Epidermal melanocyte (primary cell): Measurements from ENCODE around the gene PIAS3.
"Not testable (repeated sequence)": the region's sequence is repeated elsewhere in the genome, so short reads cannot be mapped to it uniquely, and the experiment has no call there.

Source experiments
- DNase-seq: peaks from one replicate; pipeline ENCODE4 v3.0.0; 2011; ENCODE audit warnings: low spot score; ENCODE audit not compliant: insufficient read length

The PIAS3 gene

DNA sequence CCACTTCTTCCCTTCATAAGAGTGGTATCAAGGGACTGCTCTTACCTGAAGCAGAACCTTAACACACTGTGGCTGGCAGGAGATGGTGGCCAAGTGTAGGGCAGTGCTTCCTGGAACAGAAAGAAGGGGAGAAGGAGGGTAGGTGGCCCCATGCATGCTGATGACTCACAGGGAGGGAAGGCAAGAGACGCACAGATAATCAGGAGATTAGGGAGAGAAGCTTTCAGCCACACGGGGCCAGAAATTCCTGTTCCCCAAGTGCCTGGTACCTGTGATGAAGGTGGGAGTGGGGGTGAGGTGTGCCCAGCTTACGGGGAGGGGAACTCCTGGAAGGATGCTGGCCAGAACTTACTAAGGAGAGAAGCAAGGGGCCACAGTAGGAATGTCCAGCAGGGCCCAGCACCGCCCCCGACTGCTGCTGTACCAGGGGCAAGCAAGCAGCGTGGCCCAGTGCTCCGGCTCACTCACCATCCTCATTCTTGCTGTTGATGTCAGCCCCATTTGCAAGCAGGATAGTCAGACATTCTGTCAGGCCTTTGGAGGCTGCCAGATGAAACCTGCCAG, 19.1 kb upstream of the PIAS3 start:
- DNase-seq, result no peak

DNA sequence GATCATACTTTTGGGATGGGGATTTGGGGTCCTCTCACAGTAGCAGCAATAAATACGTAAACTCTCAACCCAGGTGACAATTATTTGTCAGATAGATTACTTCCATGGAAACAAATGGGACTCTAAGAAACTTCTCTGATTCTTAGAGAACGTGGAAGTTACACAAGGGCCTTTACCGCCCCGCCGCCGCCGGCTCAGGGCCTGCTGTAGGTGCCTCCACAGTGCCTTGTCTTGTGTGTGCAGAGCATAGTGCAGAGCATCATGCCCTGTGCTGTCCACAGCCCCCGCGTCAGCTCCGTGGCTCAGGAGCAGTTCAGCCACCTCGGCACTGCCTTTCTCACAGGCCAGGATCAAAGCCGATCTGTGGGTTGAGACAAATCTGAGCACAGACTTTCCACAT, 15.8 kb upstream of the PIAS3 start:
- no peak for DNase-seq

DNA sequence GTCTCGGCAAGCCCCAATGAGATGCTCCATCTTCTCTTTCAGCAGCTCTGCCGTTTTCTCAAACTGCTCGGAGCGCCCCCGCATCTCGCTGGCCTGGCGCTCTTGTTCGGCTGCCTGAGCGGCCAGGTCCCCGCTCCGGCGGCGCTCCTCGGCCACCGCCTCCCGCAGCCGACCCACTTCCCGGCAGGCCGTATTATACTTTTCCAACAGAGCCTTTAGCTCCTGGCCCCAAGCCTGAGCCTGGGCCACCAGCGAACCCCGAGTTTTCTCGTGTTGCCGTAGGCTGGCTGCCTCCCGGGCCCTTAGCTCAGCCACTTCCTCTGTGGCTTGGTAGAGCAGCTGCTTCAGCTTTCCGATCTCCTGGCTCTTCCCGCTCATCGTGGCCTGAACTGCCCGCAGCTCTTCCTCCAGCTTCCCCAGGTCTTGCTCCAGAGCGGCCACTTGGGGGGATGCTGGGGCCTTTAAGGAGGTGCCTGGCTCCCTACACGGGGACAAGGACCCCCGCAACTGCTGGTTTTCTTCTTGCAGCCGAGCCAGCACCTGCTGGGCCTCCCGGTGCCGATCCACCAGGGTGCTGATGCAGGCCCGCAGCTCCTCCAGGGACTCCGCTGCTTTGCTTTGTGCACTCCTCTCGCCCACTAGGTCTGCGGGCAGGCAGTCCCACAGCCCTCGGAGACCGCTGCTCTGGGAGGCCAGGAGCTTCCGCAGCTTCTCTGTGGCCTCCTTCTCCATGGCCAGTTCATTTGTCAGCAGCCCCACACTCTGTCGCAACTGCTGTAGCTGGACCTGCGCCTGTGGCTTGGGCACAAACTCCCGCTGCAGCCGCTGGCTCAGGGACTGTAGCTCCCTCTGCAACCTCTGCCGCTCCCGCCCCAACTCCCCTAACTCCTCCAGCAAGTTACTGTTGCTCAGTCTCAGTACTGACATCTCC, 13.4 kb upstream of the PIAS3 start:
- DNase-seq, result no peak

DNA sequence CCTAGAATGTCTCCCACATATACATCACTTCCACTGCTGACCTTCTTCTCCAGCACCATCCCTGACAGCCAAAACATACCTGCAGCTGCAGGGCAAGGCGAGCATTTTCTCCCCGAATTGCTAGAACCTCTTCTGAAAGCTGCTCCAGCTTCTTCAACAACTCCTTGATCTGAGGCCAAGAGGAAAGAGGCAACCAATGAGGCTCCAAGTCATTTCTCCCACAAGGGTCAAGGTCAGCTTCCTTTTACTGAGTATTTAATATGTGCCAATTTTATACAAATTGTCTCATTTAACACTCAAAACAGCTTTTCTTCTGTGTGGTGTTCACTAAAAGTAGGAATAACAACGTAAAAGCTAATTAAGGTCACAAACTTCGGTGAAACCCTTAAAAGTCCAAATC, 9.4 kb upstream of the PIAS3 start:
- DNase-seq, result no peak

DNA sequence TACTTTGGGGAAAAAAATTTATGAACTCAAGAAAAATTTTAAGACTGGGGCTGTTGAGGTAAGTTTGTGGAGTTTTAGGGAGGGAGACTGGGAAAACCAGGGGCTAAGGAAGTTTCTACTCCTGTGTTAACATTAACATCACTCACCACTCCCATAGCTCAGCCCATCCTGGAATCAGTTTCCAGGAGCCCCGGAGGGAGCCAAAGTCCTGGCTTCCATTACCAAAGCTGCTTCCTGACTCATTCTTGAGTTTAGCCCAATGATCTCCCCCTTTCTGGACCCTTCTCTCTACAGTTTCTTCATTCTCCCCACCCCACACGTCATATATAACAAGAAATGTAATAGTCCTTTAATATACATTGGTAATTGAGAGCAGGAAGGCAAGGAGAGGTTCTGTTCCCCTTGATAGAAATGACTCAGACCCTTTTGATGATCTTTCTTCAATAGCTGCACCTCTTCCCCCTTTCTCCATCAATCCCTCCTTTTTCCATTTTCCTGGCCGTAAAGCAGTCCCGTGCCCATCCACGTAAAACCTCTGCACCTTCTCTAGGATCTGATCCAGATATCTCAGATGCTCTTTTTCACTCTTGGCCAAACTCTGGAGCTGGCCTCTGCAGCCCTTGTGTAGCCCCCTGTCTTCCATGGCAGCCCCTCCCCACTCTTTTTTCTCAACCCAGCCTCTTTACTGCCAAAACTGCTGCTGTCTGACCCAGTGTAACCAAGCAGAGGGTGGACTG, 4.6 kb upstream of the PIAS3 start:
- no peak for DNase-seq

DNA sequence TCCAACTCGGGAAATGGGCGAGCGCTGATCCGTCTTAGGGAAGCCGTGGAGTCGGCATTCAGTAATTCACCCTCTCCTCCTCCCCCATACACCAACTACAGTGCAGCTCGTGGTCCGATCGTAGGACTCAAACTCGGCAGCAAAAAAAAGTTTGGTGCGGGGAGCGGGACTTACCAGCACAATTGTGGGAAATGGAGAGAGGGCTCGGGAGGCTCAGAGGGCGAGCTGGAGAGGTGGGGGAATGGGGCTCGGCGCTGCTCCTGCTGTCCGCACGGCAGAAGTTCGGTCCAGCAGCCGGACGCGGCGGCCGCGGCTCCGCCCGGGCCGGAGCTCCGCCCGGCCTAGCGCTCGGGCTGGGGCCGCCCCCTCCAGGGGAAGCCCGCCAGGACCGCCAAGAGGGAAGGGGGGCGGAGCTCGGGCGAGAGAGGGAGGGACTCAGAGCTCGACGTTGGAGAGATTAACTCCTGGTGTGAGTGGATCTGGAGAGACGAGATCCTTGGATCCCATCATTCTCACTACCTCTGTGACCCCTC, 676 bp upstream of the PIAS3 start:
- peak; percentile 93 for DNase-seq

DNA sequence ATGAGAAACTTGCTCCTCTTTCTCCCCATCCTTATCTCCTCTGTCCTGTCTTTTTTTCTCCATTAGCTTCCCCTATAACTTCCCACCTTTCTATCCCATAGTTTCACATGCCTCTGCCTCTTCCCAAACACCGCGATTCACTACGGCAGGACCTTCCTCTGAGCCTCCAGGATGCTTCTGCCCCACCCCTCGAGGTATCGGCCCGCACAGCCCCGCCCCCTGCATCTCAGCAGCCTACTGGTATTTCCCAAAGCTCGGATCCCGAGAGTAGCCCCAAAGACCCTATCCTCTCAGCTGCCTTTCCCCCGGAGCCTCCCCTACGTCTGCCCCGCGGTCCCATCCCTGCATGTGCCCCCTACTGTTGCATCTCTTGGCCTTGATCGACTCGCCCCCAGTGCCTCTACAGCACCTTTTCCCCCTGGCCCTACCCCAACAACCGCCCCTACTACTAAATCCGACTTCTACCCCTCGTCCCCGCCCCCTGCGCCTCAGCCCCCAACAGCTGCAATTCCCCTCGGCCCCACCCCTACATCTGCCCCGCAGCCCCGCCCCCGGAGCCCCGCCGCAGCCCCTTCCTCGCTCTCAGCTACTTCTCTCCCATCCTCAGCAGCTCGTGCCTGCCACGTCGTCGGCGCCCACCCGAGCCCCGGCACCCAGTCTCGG, 512 bp downstream of the PIAS3 start:
- no peak for DNase-seq

DNA sequence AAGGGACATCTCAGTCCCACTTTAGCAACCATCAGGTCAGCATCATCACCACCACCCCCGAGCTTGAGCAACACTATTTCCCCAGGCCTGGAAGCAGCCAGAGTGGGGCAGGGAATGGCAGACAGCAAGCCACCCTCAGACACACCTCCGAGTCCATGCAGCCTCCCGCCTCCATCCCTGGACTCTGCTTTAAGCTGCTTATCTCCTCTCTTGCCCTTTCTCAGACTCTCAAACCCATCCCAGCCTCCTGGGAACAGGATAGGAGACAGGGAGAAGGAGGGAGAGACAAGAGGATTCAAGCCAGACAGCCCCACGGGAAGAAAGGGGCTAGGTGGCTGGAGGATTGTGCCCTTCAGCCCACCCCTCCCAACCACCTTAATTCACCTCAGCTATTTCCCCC, 1.7 kb downstream of the PIAS3 start:
- no peak for DNase-seq

DNA sequence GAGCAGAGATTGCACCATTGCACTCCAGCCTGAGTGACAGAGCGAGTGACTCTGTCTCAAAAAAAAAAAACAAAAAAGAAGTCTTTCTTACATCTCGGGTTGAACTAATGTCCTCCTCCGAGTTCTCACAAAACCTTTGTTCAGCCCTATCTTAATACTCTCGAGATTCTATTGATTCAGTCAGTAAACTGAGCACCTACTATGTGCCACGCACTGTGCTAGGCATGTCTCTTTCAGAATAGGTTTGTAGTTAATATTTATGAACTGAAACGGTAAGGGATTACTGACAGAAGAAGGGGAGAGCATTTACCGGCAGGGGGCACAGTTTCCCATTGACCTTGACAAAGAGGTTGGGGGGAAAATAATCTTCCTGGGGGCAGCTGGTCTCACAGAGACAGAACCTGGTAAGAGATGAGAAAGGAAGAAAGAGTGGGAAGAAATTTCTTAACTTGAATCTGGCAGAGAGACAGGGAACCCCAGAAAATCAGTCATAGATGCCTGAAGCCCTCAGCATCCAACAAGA, 3.4 kb downstream of the PIAS3 start:
- DNase-seq, result no peak

DNA sequence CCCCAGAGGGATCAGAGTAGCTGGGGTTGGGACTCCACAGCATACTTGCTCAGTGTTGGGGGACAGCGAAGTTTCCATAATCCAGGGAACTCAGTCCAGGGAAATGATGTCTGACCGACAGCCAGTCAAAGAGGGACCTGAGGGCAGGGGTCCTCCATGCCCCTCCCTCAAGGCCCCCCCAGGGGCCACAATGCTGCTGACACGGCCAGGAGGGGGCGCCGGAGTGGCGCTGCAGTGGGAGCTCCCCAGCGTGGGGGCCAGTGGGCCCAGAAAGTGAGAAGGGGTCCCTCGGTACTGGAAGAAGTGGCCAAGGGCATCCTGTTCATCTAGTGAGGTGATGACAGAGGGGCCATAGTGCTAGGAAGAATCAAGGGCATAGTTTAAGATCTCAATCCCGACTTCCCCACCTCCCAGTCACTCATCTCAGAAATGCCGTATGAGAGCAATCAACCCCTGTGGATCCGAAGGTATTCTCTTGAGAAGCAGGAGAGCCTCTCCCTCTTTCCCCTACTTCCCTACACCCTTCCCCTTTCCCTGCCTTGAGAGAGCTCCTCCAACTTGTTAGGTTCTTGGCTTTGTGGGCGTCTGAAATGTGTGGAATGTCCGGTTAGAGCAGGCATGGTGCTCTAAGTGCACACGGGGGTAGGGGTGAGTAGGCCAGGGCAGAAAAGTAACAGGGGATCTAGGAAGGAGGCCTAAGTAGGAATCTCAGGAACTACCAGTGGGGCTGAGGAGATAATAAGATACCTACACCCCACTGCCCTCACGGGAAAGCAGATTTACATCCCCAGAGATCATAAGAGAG, 9.3 kb downstream of the PIAS3 start:
- DNase-seq, result no peak

DNA sequence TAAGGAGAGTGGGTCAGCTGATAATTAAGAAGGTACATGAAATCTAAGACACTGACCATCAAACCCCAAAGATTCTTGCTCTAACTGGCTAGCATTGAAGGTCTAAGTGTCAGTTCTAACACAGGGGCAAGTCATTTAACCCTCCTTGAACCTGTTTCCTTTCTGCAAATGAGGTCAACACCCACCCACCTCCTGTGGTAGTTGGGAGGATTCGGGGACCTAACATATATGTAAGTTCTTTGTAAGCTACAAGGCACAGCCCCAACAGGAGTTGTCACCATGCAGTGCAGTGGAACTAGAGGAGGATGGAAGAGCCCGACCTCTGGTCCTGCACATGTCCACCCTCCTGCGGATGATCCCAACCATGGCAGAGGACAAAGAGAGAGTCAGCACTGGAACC, 11.1 kb downstream of the PIAS3 start:
- DNase-seq, result no peak

DNA sequence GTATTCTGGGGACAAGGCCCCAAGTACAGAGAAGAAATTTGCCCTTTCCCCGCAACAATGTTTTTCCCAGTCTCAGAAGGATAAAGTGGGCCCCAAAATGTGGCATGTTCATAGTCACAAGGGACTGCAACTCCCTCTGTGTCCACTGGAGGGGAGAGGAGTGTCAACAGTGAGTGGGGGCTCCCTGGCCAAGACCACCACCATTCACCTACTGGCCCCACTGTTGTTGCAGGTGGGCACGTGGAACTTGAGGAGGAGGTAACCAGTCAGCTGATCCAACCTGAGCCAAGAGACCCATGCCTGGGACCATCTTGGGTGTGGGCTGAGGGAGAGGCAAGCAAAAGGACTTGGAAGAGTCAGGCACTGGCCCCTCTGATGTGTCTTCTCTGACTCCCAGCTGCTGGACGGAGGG, 12.7 kb downstream of the PIAS3 start:
- DNase-seq, result peak; percentile 33

DNA sequence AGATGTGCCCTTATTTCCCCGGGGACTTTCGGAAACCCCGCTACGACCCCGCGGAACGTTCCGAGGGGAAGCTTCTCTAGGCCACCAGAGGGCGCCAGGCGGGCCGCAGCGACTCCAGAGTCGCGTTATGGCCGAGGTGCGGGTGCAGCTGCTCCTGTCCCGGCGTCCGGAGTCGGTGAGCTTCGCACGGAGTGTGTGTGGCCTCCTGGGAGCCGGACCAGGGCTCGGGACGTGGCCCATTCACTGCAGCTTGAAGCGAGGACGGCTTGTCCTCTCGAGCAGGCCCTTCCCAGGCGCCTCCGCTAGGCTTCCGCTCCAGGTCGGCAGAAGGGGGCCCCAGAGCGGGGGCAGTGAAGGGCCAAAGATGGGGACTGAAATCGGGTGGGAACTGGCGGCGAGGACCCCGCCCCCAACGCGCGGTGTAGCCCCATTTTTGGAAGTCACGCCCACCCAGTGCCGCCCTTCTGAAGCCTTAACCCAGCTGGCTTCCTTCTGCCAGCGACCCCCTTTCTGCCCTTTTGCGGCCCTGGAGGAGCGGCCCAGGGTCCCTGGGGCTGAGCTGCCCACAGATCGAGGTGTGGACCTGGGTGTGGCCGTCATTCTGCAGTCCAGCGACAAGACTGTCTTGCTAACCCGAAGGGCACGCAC, 13.2 kb downstream of the PIAS3 start, which contains the start of gene NUDT17:
Gene NUDT17 (plus strand): TSS at position 117 of the 648 bp plus-strand sequence. CDS start 11 bp downstream, at position 128.
- DNase-seq, result peak; percentile 79

DNA sequence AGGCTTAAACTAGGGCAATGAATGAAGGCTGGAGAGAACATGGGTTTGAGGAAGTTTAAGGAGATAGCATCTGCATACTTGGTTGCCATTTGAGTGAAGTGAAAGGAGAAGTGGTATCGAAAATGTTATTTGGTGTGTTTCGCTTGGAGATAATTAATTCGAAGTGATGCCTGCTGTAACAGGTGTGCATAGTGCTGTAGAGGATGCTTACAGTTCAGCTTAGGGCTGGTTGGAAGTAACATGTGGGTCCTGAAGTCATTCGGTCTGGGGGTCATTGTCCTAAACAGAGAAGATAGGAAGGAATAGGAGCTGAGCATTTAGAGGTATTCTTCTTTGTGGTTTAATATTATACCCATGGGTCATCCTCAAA, 13.8 kb downstream of the PIAS3 start:
- no peak for DNase-seq

DNA sequence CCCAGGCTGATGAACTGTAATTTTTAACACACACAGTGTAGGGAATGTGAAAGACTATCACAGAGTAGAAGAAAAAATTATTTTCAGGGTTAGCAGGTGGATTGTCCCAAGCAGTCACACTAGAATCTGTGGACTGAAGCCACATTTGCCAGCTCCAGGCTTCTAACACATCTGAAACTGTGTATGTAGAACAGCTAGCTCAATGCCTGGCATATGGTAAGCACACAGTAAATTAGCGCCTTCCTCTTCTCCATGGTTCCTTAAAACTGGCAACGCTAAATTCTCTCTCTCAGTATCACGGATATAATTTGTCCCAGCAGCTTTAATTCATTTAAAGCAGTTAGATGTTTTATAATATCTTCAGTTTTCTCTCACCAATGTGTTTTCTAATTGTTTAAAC, 15.8 kb downstream of the PIAS3 start:
- no peak for DNase-seq

DNA sequence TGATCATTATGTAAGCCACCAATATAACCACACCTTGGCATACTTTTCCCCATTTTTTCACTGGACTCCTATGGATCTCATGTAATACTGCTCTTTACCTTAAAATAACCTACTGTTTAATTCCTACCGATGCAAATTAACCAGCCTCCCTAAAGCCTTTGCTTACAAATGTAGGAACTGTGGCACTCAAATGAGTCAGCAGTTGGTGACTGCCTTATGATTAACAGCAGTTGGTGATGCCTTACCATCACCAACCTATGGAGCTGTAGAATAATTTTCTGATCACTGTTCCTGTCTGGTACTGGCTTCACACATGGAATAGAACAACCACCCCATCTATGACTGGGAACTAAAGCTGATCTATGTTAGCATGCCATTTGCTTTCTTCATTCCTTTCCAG, 21.2 kb downstream of the PIAS3 start:
- no peak for DNase-seq

DNA sequence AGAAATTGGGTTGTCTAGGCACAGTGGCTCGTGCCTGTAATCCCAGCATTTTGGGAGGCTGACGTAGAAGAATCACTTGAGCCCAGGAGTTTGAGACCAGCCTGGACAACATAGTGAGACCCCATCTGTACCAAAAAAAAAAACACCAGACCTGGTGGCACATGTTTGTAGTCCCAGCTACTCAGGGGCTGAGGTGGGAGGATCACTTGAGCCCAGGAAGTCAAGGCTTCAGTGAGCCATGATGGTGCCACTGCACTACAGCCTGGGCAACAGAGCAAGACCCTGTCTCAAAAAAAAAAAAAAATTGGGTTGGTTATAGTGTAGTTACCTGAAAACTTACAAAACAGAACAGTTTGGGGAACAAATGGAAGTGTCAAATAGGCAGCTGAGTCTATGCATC, 28.1 kb downstream of the PIAS3 start:
- not testable (repeated sequence) for DNase-seq

DNA sequence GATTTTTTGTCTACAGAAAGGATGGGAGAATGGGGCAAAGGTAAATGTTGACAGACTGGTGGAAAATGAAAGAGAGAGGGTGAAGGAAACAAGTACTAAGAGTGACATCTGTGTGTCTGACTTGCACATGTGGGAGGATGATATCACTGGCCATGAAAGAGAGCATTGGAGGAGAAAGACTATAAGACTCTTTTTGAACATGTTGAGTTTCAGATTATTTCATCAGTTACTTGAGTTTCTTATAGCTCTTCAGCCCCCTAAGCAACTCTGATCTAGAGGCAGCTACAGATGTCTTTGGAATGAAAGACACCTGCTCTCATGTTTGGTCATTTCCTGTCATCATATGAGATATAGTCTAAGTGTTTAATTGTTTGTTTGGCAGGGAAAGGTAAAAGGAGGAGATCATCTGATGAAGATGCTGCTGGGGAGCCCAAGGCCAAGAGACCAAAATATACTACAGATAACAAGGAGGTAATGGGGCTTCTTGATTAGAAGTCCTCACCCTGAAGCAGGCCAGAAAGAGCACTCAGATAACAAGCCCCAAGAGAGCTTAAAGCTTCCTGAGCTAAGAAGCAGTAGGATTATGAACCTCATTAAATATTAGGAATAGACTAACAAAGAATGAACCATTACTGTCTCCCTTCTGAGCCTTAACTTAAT, 30.4 kb downstream of the PIAS3 start:
- DNase-seq, result no peak

DNA sequence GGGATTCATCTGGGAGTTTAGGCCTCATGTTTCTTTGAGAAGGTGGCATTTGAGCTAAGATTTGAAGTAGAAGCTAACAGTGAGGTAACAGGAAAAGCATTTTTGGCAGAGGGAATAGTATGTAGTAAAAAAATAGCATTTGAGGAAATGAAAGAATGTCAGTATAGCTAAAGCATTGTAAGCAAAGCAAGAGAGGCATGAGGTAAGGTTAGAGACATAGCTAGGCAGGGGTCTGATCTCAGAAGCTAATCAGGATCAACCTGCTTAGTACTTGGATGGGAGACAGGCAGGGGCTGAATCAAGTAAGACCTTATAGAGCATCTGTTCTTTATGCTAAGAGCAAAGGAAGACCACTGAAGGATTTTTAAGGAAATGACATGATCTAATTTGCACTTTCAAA, 30.9 kb downstream of the PIAS3 start:
- no peak for DNase-seq
